Measurements from ENCODE around the gene NBL1.
"Not testable (repeated sequence)": the region's sequence is repeated elsewhere in the genome, so short reads cannot be mapped to it uniquely, and the experiment has no call there.

Gene NBL1

DNA sequence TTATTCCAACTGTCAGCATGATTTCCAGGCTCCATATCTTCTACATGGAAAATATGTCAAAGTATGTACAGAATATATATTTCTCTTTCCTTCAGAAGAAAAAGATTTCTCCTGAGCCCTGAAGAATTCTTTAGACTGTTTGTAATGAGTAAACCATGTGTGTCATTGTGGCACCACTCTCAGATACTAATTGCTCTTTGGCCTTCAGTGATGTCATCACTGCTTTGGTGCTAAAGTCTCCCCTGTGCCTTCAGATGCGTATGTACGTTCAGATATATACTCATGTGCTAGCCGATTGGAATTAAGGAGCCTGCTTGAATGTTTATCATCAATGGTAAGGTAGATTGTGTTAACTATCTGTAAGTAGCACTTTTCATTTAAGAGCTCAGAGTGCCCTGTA is 20.6 kb upstream of the NBL1 start:
- DNase-seq: no peak

DNA sequence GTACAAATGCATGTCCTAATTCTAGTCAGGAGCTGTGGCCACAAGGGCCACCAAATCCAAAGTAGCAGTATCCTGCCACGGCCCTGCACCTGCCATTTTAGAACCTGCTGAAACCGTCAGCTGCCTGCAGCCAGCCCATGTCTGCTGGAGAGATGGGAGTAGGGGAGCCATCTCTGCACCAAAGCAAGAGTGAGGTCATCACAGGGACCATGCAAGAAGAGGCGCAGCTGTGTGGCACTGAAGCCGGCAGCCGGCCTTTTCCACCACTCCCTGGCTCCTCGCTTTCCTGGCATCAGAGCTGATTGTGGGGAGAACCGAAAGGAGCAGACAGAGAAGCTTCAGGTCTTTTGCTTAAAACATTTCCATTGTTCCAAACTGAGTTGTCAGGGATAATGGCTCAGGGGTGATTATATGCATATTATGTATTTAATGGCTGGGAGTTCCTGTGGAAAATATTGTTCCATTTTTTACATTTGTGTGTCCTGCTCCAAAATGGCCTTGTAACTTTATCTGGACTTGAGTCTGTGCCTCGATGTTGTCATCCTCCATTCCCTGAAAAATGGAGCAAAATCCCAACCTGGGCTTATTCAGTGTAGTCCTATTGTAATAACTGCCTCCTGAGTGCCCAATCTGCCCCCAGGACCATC is 18.7 kb upstream of the NBL1 start:
- DNase-seq: no peak

DNA sequence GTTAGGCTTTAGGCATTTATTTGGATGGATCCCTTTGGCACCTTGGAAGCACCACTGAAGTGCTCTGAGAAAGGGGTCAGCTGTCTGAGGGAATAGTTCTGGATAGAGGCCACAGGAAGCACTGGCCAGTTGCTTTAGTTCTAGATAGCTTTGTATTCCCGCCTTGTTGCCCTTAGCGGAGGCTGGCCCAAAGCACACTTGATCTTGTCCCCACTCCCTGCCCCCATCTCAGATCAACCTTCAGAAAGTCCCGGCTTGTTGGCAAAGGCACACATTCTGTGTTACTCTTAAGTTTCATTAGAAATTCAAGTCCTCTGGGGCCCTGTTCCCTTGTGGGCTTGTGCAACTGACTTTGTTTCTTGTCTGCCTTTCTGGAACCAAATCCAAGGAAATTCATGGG is 15.2 kb upstream of the NBL1 start:
- DNase-seq: no peak

DNA sequence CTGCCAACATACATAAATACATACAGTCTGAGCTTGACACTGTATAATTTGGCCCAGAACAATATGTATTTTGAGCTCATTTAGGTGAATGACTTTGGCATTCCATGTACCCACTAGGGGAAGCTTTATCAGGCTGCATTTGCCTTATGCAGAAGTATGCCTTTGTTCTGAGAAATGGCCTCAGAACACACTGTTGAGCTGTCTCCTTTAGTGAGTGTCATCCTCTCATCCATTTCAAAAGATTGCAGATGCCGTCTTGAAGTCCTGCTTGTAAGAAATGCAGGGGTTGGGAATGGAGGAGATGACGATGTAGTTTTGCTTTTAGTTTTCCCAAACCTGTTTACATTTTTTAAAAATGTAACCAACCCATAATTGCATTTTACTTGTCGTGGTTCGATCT is 14.8 kb upstream of the NBL1 start:
- DNase-seq: no peak

DNA sequence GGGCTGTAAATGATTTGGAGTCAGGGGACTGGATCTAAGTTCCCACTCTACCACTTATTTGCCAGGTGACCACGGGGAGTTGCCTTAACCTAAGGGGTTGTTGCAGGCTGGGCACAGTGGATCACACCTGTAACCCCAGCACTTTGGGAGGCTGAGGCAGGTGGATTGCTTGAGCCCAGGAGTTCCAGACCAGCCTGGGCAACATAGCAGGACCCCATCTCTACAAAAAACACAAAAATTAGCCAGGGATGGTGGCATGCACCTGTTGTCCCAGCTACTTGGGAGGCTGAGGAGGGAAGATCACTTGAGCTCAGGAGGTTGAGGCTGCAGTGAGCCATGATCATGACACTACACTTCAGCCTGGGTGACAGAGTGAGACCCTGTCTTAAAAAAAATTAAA is 13.9 kb upstream of the NBL1 start:
- not testable (repeated sequence) for DNase-seq

DNA sequence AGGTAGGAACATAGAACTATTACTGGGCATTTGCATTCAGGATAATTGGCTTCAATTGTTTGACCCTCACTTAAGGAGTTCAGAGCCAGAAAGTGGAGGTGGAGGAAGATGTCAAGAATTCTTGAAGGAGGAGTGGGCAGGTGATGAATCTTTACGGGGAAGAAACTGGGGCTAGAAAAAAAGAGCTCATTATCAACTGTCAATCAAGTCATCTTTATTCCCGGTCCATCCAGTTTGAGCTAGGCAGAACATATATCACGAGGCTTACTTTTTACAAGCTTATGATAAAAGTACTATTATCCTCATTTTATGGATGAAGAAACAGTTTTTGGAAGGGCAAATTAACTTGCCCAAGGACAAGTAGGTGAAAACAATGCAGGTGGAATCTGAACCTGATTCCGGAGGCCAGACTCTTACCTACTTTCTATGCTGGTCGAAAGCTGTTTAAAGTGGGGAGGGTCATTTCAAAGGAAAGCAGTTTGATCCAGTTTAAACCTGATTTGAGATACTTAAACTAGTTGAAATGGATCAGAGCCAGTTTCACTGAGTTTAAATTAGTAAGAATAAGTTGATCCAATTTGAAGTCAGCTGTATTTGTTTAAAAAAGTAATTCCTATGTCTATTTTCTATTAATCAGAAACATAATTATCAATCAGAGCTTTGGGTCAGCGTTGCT is 13.3 kb upstream of the NBL1 start:
- no peak for DNase-seq

DNA sequence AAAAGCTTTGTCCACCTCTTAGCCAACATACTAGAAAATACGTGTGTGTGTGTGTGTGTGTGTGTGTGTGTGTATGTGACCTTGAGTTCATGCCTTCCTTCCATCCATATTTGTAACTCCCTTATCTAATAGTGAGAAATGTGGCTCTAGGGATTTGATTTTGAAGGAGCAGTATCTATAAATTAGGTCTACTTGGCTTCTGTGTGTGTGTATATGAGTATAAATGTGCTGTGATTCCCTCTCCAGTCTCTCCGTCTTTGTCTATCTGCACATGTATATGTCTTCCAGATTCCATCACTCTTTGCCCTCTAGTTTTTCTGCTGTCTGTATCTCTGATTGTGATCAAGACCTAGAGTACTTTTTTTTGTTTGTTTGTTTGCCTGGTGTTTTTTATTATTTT is 11.9 kb upstream of the NBL1 start:
- no peak for DNase-seq

DNA sequence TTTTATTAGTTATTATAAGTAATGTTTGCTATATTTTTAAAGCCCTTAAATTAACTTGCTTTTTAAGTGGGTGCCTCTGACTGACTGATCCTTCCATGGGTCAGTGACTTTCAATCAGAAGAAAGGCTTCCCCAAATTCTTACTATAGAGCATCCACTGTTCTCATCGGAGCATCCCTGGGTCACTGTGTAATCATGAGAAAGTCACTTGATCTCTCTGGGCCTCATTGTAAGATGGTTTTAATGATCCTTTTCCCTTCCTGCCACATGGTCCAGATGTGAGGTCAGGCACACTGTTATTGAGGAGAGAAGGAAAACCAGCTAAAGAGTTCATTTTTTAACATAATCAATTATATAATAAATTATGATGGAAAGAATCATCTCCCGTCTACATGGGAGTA is 11.0 kb upstream of the NBL1 start:
- no peak for DNase-seq

DNA sequence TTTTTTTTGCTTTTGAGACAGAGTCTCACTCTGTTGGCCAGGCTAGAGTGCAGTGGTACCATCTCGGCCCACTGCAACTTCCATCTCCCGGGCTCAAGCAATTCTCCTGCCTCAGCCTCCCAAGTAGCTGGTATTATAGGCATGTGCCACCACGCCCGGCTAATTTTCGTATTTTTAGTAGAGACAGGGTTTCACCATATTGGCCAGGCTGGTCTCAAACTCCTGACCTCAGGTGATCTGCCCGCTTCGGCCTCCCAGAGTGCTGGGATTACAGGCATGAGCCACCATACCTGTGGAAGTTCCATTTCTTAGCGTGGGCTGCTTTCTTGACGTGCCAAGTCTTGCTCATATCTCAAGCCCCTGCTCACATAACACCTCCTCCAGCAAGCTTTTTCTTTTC is 9.0 kb upstream of the NBL1 start:
- DNase-seq: not testable (repeated sequence)

DNA sequence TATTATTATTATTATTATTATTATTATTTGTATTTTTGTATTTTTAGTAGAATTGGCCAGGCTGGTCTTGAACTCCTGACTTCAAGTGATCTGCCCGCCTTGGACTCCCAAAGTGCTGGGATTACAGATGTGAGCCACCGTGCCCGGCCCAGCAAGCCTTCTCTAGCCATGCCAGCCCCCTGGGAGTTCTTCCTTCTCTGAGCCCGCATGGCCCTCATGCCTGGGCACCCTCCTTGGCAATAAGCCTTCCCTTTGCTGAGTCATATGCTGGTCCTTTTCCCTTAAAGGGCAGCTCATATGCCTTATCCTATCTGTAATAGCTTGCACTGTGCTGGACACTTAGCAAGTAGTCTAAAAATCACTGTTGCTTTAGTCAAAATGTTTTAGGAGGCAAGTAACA is 8.5 kb upstream of the NBL1 start:
- no peak for DNase-seq

DNA sequence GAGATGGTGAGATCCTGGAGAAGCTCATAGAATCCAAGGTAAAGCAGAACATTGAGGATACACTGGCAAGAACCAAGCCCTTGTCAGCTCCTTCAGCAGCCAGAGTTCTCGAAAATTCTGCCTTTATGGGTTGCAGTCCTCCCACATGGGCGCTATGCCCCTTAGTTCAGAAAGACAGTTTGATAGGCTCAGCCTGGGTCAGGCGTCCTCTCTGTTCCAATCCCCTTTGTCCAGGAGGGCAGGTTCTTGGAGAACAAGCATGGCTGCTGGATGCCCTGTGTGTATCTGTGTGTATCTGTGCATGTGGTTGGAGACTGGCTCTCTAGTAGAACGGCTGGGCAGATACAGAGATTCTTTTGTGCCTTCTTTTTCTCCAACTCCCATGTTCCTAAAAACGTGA is 8.0 kb upstream of the NBL1 start:
- DNase-seq: no peak

DNA sequence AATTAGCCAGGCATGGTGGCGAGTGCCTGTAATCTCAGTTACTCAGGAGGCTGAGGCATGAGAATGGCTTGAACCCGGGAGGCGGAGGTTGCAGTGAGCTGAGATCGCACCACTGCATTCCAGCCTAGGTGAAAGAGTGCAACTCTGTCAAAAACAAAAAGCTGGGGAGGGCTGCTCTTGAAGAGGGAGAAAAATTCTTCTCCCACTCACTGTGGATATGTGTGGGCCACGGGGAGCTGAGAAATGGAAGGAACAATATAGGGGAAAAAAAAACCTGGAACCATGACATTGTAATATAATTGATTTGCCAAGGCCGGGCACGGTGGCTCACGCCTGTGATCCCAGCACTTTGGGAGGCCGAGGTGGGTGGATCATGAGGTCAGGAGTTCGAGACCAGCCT is 7.4 kb upstream of the NBL1 start:
- not testable (repeated sequence) for DNase-seq

DNA sequence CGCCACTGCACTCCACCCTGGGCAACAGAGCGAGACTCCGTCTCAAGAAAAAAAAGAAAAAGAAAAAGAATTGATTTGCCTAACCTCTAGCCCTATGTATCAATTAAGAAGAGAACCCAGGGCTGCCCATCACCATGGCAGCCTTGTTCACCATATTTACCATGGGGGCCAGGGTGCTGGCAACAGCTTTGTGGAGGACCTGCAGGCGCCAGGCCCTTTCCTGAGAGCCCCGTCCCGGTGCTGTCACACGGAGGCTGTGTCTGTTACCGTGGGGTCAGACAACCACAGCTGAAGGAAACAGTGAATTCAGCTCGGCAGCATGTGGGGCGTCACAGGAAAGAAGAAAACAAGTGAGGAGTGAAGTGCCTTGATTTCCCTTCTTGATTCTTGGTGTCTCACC is 6.5 kb upstream of the NBL1 start:
- no peak for DNase-seq

DNA sequence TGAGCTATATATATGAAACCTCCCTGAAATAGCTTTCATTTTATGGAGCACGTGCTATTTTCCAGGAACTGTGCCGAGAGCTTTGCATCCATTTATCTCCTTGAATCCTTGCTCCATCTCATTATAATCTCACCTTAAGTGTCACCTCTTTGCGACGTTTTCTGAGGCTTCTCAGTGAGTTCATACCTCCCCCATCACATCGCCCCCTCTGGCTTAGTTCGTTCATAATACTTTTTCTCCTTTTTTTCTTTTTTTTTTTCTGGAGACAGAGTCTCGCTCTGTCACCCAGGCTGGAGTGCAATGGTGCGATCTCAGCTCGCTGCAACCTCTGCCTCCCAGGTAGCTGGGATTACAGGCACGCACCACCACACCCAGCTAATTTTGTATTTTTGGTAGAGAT is 4.9 kb upstream of the NBL1 start:
- not testable (repeated sequence) for DNase-seq

DNA sequence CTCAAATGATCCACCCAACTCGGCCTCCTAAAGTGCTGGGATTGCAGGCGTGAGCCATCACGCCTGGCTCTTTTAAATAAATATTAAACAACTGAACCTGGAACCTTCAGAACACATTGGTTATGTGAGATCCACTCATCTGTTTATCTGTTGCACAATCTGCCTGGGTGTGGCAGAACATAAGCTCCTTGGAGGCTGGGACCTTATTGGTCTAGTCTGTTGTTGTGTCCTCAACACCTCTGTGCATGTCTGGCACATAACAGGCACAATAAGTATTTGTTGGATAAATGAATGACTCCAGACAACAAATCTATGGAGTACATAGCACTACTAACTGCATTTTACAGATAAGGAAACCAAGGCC is 4.1 kb upstream of the NBL1 start:
- no peak for DNase-seq

DNA sequence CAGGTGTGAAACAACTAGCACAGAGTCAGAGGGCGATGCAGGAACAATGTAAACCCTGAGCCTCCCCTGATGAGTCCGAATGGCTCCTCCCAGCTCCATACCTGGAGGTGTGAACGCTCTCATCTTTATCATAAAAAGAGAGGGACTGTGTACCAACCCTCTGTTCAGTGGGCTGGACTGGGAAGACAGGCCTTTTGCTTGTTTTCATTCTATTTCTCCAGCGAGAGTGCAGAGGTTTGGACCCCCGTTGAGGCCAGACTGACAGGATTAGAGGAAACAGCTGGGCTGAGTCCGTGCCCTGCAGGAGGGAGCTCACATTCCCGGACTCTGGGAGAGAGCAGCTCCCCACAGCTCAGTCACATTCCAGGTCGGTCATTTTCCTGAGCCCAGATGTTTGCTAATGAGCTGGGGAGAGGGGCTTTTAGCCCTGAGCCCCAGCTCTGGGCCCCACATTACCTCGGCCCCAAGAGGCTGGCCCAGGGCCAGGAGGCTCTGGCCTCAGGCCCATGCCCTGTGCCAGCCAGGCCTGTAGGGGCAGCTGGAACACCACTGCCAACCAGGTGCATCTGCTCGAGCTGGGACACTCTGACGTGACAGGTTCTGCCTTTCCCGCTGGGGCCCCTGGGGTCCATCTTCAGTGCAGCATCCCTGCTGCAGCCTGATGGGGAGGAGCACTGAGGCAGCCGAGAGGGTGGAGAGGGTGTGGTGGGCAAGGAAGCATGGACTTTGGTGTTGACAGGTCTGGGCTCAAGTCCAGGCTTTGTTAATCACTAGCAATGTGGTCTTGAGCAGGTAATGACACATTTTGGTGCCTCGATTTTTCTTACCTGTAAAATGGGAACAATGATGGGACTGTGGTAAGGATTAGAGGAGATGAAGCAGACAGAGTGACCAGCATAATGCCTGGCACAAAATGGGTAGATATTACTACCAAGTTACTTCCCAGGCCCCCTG is 3.5 kb upstream of the NBL1 start:
- no peak for DNase-seq

DNA sequence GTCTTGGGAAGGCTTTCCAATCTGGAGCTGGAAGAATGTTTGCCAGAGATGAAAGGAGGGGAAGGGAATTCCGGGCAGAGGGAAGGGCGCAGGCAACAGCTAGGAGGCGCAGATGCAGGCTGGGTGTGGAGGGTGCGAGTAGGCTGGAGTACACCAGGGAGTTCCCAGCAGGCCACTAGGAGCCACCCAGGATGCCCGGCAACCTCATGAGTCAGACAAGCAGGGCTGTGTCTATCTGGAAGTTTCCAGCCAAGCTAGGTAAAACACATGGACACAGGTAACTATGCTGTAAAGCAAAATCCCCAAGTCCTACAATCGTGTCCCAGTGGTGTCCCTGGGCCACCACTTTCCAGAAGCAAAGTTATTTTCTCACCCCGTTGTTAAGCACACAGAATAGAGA is 990 bp upstream of the NBL1 start:
- DNase-seq: no peak

DNA sequence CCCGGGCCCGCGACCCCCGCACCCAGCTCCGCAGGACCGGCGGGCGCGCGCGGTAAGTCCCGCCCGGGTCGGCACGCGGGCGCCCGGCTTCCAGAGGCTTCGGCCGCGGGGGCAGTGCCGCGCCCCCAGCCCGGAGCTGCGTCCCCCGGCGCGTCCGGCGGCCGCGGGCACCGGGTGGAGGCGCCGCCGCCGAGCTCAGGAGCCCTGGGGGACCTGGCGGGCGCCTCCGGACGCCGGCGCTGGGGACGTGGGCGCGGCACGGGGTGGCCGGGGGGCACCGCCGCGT is 227 bp downstream of the NBL1 start:
- DNase-seq: no peak

DNA sequence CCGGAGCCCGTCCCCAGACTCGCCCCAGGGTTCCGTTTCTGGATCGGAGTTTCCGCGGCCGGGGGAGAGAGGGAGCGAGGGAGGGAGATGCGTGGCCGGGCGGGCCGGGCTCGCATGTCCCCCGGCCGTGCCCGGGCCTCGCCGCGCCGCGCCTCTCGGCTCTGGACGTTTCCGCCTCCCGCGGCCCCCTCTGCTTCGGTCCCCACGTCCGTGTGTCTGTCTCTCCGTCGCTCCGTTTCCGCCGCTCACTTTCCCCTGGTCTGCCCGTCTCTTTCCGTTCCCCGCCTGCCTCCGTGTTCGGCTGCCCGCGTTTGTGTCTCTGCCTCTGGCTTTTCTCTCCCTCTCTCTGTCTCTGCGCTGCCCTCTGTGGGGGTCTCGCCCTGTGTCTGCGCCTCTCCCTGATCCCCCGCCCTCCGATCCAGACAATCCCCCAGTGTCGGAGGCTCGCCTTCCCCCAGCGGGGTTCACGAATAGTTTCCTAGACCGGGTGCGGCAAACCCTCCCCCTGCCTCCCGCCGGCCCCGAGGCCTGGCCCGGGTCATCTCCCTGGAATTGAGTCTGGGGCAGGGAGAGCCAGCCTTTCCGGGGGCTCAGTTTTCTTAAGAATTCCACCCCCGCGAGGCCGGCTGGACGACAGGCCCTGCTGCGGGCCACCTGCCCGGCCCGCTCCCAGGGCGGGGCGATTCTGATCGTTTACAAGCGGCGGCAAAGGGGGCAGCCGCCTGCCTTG is 735 bp downstream of the NBL1 start:
- peak; percentile 55 for DNase-seq

DNA sequence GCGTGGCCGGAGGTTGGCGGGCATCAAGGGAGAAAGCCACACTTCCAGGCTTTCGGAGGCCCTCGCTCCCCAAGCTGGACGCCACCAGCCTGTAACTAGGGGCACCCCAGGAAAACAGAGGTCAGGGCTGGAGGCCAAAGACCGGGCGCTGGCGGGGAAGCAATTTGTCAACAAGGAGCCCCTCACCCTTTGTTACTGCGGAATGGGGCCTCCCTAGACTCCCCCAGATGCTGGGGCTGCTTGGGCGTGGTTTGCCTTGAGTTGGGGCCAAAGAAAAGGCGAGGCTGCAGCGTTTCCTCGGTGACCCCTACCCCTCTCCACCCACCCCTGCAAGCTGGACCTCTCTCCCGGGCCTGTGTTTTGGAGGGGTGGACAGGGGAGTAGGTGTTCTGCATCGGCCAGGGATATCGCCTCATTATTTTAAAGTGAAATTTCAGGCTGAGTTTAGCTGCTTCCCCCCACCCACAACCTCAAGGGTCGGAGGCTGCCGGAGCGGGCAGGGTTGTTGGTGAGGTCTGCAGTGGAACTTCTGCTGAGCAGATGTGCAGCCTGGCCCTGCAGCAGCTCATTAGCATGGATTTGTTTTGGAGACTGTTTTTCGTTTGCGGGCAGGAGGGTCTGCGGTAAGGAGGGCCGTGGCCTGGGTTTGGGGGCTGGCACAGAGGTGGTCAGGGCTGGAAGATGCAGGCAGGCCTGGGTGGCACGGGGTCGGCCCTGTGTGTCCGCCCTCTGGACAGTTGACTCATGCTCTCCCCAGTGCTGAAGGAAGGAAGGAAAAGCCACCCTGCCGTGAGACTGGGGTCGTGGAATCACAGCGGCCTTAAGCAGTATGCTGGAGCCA is 1.5 kb downstream of the NBL1 start:
- DNase-seq: no peak

DNA sequence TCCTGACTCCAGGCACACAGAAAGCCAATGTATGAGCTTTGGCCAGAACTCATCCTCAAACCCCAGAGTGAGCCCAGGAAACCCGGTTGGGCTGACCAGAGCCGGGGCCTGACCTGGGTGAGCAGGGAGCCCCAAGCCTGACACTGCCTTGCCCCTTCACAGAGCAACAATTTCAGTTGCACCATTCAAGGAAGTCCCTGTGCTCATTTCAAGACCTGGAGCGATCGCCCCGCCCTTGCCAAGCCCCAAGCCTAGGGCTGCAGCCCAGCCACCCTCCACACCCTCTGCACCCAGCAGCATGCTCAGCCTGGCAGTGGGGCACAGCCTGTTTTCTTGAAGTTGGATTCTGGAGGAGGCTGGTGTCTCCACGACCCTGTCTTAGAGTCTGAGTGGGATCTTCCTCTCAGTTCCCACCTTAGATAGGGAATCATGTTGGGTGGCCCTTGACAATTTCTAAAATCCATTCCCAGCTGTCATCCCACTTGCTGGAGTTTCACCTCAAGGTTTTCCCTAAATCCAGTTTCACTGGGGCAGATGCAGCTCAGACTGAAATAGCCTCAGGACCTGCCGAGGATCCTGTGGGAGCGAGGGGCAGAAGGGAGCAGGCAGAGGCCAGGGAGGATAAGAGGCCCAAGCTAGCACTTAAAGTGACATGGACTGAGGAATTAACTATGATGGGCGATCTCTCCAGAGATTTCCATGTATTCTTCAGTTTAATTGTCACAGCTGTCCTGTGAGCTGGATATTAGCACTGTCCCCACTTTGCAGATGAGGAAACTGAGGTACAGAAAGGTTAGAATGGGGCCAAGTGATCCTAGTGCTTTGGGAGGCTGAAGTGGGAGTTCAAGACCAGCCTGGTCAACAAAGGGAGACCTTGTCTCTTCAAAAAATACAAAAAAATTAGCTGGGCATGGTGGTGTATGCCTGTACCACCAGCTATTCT is 2.5 kb downstream of the NBL1 start:
- peak; percentile 55 for DNase-seq

Data from activated CD4-positive, alpha-beta T cell treated with anti-CD3 and anti-CD28 coated beads, Interleukin-10, Interleukin-2, amounts not matched to agents 100 ng/mL and 50 ng/mL, durations not matched to agents 16 hours and 8 hours (primary cell).